WTC11 (cell line): ENCODE results near the gene PKP2.

Experiments used
- CDX4 ChIP-seq: fragments of 250-450 bp; sonication (Bioruptor Pico); IDR thresholded peaks from 2 replicates; pipeline ENCODE4 v1.9.0; 2021; ENCODE audit warnings: moderate library complexity, mild to moderate bottlenecking, inconsistent platforms, borderline replicate concordance
- ESRRA ChIP-seq: sonication (generic); formaldehyde crosslinking; IDR thresholded peaks from 2 replicates; pipeline ENCODE4 v1.8.1; 2022; ENCODE audit warnings: mild to moderate bottlenecking, missing genetic modification reagents, borderline replicate concordance
- HMGXB4 ChIP-seq: sonication (generic); formaldehyde crosslinking; IDR thresholded peaks from 2 replicates; pipeline ENCODE4 v1.8.1; 2023; ENCODE audit warnings: mild to moderate bottlenecking, moderate library complexity, missing genetic modification reagents
- SP1 ChIP-seq: sonication (generic); formaldehyde crosslinking; conservative IDR thresholded peaks from 2 replicates; pipeline ENCODE4 v1.8.1; 2022; ENCODE audit warnings: missing genetic modification reagents
- USF2 ChIP-seq: sonication (generic); formaldehyde crosslinking; IDR thresholded peaks from 2 replicates; pipeline ENCODE4 v1.8.1; 2023; ENCODE audit warnings: mild to moderate bottlenecking, missing genetic modification reagents, moderate library complexity
- ZNF232 ChIP-seq: sonication (generic); formaldehyde crosslinking; IDR thresholded peaks from 2 replicates; pipeline ENCODE4 v1.8.0; 2022; ENCODE audit warnings: mild to moderate bottlenecking, missing genetic modification reagents
- TF ChIP-seq, protein P1 (sequence below): fragments of 200-600 bp; IDR thresholded peaks from 2 replicates; pipeline ENCODE4 v1.8.0; 2022; ENCODE audit warnings: antibody characterized with exemption
- TF ChIP-seq, protein P2 (sequence below): sonication (generic); formaldehyde crosslinking; IDR thresholded peaks from 2 replicates; pipeline ENCODE4 v1.8.1; 2022; ENCODE audit warnings: missing genetic modification reagents, borderline replicate concordance
- TF ChIP-seq, protein P3 (sequence below): sonication (generic); formaldehyde crosslinking; IDR thresholded peaks from 2 replicates; pipeline ENCODE4 v1.8.0; 2022; ENCODE audit warnings: mild to moderate bottlenecking, missing genetic modification reagents
- TF ChIP-seq, protein P4 (sequence below): sonication (generic); formaldehyde crosslinking; IDR thresholded peaks from 2 replicates; pipeline ENCODE4 v1.8.0; 2023; ENCODE audit warnings: missing genetic modification reagents, mild to moderate bottlenecking, borderline replicate concordance

DNA sequence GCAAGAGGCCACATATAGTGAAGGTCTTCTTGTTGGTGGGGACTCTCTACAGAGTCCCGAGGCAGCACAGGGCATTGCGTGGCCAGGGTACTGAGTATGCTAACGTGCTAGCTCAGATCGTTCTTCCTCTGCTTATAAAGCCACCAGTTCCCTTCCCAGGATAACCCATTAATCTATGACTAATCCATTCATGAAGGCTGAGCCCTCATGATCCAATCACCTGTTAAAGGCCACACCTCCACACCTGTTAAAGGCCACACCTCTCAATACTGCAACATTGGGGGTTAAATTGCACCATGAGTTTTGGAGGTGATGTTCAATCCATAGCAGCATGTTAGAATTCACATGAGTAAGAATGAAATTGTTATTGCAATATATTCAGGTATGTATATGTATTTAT lies 128.1 kb downstream of the PKP2 start:
- no peak for TF ChIP-seq USF2 (CRISPR knock-in tag)
- no peak for TF ChIP-seq ESRRA
- TF ChIP-seq, protein P1, sequence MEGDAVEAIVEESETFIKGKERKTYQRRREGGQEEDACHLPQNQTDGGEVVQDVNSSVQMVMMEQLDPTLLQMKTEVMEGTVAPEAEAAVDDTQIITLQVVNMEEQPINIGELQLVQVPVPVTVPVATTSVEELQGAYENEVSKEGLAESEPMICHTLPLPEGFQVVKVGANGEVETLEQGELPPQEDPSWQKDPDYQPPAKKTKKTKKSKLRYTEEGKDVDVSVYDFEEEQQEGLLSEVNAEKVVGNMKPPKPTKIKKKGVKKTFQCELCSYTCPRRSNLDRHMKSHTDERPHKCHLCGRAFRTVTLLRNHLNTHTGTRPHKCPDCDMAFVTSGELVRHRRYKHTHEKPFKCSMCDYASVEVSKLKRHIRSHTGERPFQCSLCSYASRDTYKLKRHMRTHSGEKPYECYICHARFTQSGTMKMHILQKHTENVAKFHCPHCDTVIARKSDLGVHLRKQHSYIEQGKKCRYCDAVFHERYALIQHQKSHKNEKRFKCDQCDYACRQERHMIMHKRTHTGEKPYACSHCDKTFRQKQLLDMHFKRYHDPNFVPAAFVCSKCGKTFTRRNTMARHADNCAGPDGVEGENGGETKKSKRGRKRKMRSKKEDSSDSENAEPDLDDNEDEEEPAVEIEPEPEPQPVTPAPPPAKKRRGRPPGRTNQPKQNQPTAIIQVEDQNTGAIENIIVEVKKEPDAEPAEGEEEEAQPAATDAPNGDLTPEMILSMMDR, result no peak
- TF ChIP-seq HMGXB4, result no peak
- TF ChIP-seq SP1, result no peak
- no peak for TF ChIP-seq ZNF232
- TF ChIP-seq CDX4 (CRISPR knock-in tag), result no peak
- TF ChIP-seq, protein P2, sequence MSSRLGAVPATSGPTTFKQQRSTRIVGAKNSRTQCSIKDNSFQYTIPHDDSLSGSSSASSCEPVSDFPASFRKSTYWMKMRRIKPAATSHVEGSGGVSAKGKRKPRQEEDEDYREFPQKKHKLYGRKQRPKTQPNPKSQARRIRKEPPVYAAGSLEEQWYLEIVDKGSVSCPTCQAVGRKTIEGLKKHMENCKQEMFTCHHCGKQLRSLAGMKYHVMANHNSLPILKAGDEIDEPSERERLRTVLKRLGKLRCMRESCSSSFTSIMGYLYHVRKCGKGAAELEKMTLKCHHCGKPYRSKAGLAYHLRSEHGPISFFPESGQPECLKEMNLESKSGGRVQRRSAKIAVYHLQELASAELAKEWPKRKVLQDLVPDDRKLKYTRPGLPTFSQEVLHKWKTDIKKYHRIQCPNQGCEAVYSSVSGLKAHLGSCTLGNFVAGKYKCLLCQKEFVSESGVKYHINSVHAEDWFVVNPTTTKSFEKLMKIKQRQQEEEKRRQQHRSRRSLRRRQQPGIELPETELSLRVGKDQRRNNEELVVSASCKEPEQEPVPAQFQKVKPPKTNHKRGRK (CRISPR knock-in tag), result no peak
- TF ChIP-seq, protein P3, sequence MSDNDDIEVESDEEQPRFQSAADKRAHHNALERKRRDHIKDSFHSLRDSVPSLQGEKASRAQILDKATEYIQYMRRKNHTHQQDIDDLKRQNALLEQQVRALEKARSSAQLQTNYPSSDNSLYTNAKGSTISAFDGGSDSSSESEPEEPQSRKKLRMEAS, result no peak
- TF ChIP-seq, protein P4, sequence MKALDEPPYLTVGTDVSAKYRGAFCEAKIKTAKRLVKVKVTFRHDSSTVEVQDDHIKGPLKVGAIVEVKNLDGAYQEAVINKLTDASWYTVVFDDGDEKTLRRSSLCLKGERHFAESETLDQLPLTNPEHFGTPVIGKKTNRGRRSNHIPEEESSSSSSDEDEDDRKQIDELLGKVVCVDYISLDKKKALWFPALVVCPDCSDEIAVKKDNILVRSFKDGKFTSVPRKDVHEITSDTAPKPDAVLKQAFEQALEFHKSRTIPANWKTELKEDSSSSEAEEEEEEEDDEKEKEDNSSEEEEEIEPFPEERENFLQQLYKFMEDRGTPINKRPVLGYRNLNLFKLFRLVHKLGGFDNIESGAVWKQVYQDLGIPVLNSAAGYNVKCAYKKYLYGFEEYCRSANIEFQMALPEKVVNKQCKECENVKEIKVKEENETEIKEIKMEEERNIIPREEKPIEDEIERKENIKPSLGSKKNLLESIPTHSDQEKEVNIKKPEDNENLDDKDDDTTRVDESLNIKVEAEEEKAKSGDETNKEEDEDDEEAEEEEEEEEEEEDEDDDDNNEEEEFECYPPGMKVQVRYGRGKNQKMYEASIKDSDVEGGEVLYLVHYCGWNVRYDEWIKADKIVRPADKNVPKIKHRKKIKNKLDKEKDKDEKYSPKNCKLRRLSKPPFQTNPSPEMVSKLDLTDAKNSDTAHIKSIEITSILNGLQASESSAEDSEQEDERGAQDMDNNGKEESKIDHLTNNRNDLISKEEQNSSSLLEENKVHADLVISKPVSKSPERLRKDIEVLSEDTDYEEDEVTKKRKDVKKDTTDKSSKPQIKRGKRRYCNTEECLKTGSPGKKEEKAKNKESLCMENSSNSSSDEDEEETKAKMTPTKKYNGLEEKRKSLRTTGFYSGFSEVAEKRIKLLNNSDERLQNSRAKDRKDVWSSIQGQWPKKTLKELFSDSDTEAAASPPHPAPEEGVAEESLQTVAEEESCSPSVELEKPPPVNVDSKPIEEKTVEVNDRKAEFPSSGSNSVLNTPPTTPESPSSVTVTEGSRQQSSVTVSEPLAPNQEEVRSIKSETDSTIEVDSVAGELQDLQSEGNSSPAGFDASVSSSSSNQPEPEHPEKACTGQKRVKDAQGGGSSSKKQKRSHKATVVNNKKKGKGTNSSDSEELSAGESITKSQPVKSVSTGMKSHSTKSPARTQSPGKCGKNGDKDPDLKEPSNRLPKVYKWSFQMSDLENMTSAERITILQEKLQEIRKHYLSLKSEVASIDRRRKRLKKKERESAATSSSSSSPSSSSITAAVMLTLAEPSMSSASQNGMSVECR (CRISPR knock-in tag), result no peak
